K562 (cell line): ENCODE data around the gene KLHL9. TPM values are rescaled to one million over a fixed set of nuclear protein-coding genes. Genes with fewer than 3 reads are reported as not detected.

ENCODE experiments used
- ATAC-seq: fragments of 200-7000 bp; cut with Tn5 transposase; 3 replicates; pipeline ENCODE4 v1.9.1; 2020; ENCODE audit warnings: moderate library complexity
- BruUV-seq: library from RNA; stranded (reverse); fragments of 400-500 nt; replicated peaks from 2 replicates; lab custom pipeline; 2021; lab: Mats Ljungman, UMichigan
- CTCF ChIA-PET: fragments of 300-600 bp; formaldehyde crosslinking; extraction: SDS; loops from one replicate; lab custom pipeline; 2021; ENCODE audit warnings: low intra/inter-chr PET ratio; lab: Yijun Ruan, JAX
- POLR2A ChIA-PET: fragments of 300-600, 350-650 bp; sonication (Branson Sonifier 250); formaldehyde crosslinking; extraction: SDS; loops from one replicate; lab custom pipeline; 2021; ENCODE audit warnings: antibody characterized with exemption, inconsistent platforms; lab: Yijun Ruan, JAX
- DNase-seq, 4 experiments: peaks; one replicate each; pipeline versions ENCODE4 v3.0.0 to v3.0.0-alpha.2; 2011 to 2018; ENCODE audit warnings: low spot score in 3 of 4, mixed read lengths in 3 of 4; ENCODE audit errors: extremely low read depth in 1 of 4
- FAIRE-seq: peaks from 2 replicates; lab custom pipeline; 2011; peaks lifted over from hg19 to GRCh38; lab: Jason Lieb, UNC
- H2AFZ ChIP-seq: 2 replicates; pipeline ENCODE4 v1.6.0; 2011; ENCODE audit warnings: low read depth, low read length, control low read depth, inconsistent platforms
- H3K27ac ChIP-seq: fragments of 200-600 bp; 3 replicates; pipeline ENCODE4 v1.8.0; 2011; ENCODE audit warnings: low read depth, mild to moderate bottlenecking, control low read depth, inconsistent platforms, low read length, moderate library complexity, mixed read lengths; ENCODE audit errors: extremely low read depth
- H3K27me3 ChIP-seq, 2 experiments: fragments of 300-600 bp in 1 of 2; 2 replicates in 1 of 2; 3 replicates in 1 of 2; pipeline versions ENCODE4 v1.6.0 to v1.8.0; 2011; ENCODE audit warnings: inconsistent platforms in 2 of 2, low read length in 2 of 2, mild to moderate bottlenecking in 1 of 2, mixed read lengths in 1 of 2, moderate library complexity in 1 of 2; ENCODE audit not compliant: control insufficient read depth in 2 of 2, insufficient read depth in 2 of 2
- H3K36me3 ChIP-seq: fragments of 300-600 bp; 3 replicates; pipeline ENCODE4 v1.8.0; 2011; ENCODE audit warnings: mild to moderate bottlenecking, low read length, inconsistent platforms; ENCODE audit not compliant: control insufficient read depth, insufficient read depth
- H3K4me1 ChIP-seq, 2 experiments: fragments of 200-600 bp in 1 of 2; replicated peaks in 1 of 2; 2 replicates in 1 of 2; 3 replicates in 1 of 2; pipeline versions ENCODE4 v1.5.1 to v1.8.0; 2011; ENCODE audit warnings: inconsistent platforms in 2 of 2, low read length in 2 of 2, mild to moderate bottlenecking in 1 of 2, mixed read lengths in 1 of 2, moderate library complexity in 1 of 2; ENCODE audit not compliant: control insufficient read depth in 2 of 2, insufficient read depth in 2 of 2
- H3K4me2 ChIP-seq: 2 replicates; pipeline ENCODE4 v1.6.1; 2011; ENCODE audit warnings: low read length, control low read depth, inconsistent platforms, mixed read lengths; ENCODE audit not compliant: insufficient read depth
- H3K4me3 ChIP-seq: fragments of 200-600 bp; sonication (generic), shearing (Covaris generic); 2 replicates; pipeline ENCODE4 v1.5.1; 2016; ENCODE audit warnings: control low read depth, inconsistent platforms
- H3K79me2 ChIP-seq: fragments of 200-600 bp; 3 replicates; pipeline ENCODE4 v1.8.0; 2011; ENCODE audit warnings: low read length, inconsistent platforms; ENCODE audit not compliant: control insufficient read depth, insufficient read depth
- H3K9ac ChIP-seq, 2 experiments: 2 replicates each; pipeline versions ENCODE4 v1.6.0 to v1.6.1; 2011; ENCODE audit warnings: low read depth in 2 of 2, low read length in 2 of 2, control low read depth in 1 of 2, inconsistent platforms in 1 of 2, mild to moderate bottlenecking in 1 of 2, mixed read lengths in 1 of 2; ENCODE audit not compliant: insufficient read depth in 1 of 2
- H3K9me1 ChIP-seq: one replicate; pipeline ENCODE4 v1.6.0; 2011; ENCODE audit warnings: inconsistent platforms, mild to moderate bottlenecking, low read length, moderate library complexity; ENCODE audit not compliant: control insufficient read depth, insufficient read depth
- H3K9me3 ChIP-seq: replicated peaks from 2 replicates; pipeline ENCODE4 v1.5.1; 2011; ENCODE audit warnings: low read depth, low read length, inconsistent platforms; ENCODE audit not compliant: control insufficient read depth, insufficient read depth
- H4K20me1 ChIP-seq: replicated peaks from 2 replicates; pipeline ENCODE4 v1.6.1; 2011; ENCODE audit warnings: low read length, inconsistent platforms, mixed read lengths; ENCODE audit not compliant: control insufficient read depth, insufficient read depth
- CSDE1 ChIP-seq, 2 experiments: fragments of 450-650 bp; IDR thresholded peaks; 2 replicates each; pipeline ENCODE4 v1.6.1; 2016; ENCODE audit warnings: mild to moderate bottlenecking in 1 of 2
- HMGN3 ChIP-seq: IDR thresholded peaks from 2 replicates; pipeline ENCODE4 v1.6.1; 2011; ENCODE audit warnings: borderline replicate concordance, low read depth, mild to moderate bottlenecking, mixed read lengths, low read length; ENCODE audit not compliant: insufficient read length; ENCODE audit errors: extremely low read depth
- MIER1 ChIP-seq: fragments of 450-650 bp; IDR thresholded peaks from 2 replicates; pipeline ENCODE4 v1.6.1; 2016; ENCODE audit warnings: antibody characterized with exemption, mild to moderate bottlenecking, low read depth
- POLR2AphosphoS2 ChIP-seq: IDR thresholded peaks from 2 replicates; pipeline ENCODE4 v1.6.1; 2012; ENCODE audit warnings: low read length, improper control_type of control experiment
- RBFOX2 ChIP-seq: fragments of 200-400 bp; formaldehyde crosslinking; IDR thresholded peaks from 2 replicates; pipeline ENCODE4 v1.6.1; 2017; ENCODE audit warnings: low read depth, mild to moderate bottlenecking, low read length, moderate library complexity
- SMARCC2 ChIP-seq: fragments of 450-650 bp; IDR thresholded peaks from 2 replicates; pipeline ENCODE4 v1.6.1; 2017; ENCODE audit warnings: antibody characterized with exemption, moderate library complexity, mild to moderate bottlenecking, low read depth
- THRB ChIP-seq: fragments of 450-650 bp; formaldehyde crosslinking; conservative IDR thresholded peaks from 2 replicates; pipeline ENCODE4 v1.4.0; 2022; ENCODE audit warnings: mild to moderate bottlenecking, missing genetic modification characterization
- ZFX ChIP-seq: sonication (generic); formaldehyde crosslinking; IDR thresholded peaks from 2 replicates; pipeline ENCODE4 v1.8.0; 2022; ENCODE audit warnings: mild to moderate bottlenecking, missing genetic modification reagents, moderate library complexity
- ZNF121 ChIP-seq: sonication (generic); formaldehyde crosslinking; conservative IDR thresholded peaks from 2 replicates; pipeline ENCODE4 v1.8.0; 2022; ENCODE audit warnings: missing genetic modification reagents
- ZNF24 ChIP-seq: fragments of 450-650 bp; IDR thresholded peaks from 2 replicates; pipeline ENCODE4 v1.6.1; 2016
- WGBS: fragments of 100-300 bp; shearing (Covaris generic); methylation state at CpG from one replicate; pipeline ENCODE4 v1.1.6; 2016; ENCODE audit warnings: low coverage, mixed read lengths; ENCODE audit not compliant: insufficient coverage; ENCODE audit errors: missing lambda C conversion rate; 5-methylcytosine and 5-hydroxymethylcytosine counted together
- in situ Hi-C: fragments of 300-500 bp; cut with MboI; formaldehyde crosslinking; loops from 4 replicates; pipeline ENCODE4 v1.15.0; 2018; ENCODE audit warnings: inconsistent platforms, mixed read lengths
- intact Hi-C: fragments of 100-400 bp; cut with micrococcal nuclease; formaldehyde crosslinking; loops from 2 replicates; pipeline ENCODE4 v1.14.2; 2022
- polyA plus RNA-seq, 8 experiments: library from polyadenylated mRNA; depleted of rRNA in 4 of 8; stranded (reverse) in 5 of 8; unstranded in 3 of 8; fragments of >200 nt; fragmentation: Nextera tagmentation in 2 of 8; fragmentation: Illumina TruSeq in 1 of 8; extraction: Ambion mirVana in 2 of 8; extraction: Trizol in 1 of 8; gene quantifications; 2 replicates each; pipeline versions ENCODE4 v1.2.1 to v1.2.3, GENCODE V29; 2011 to 2014; ENCODE audit warnings: inconsistent platforms in 1 of 8, missing spikeins in 1 of 8
- total RNA-seq, 7 experiments: library from RNA; depleted of rRNA in 6 of 7; stranded (reverse); fragments of >200 nt in 6 of 7; fragmentation: Illumina TruSeq in 2 of 7; extraction: Trizol in 2 of 7; gene quantifications; 2 replicates each; pipeline versions ENCODE4 v1.2.1 to v1.2.3, GENCODE V29; 2011 to 2021; ENCODE audit warnings: low replicate concordance in 1 of 7

KLHL9 gene
- total and polyA plus RNA-seq, 9 of the 15 experiments (the other 6 are each of a cell fraction or from before 2014, with no cell fraction given) = 0.04 TPM; not detected in 8

GRCh38 chr9:21317956-21318923 lies 17.0 kb downstream of the KLHL9 start:
- in situ Hi-C loops = no loop called here
- no peaks in the 10 kb centered on the region for H3K79me2 ChIP-seq
- no peak for TF ChIP-seq CSDE1 (IDR thresholded peaks at IDR 0.05)
- H3K27me3 ChIP-seq = no peaks in the 10 kb centered on the region
- DNase-seq (no peak), FAIRE-seq (no peak), ATAC-seq (no peak)
- no peaks in the 10 kb centered on the region for H4K20me1 ChIP-seq
- no peaks in the 10 kb centered on the region for H3K4me1 ChIP-seq
- H3K4me2 ChIP-seq = no peak overlapping the region
- intact Hi-C loops = no loop called here
- WGBS = no CpG with 5 or more reads among the region's 7 CpGs
- no peaks in the 10 kb centered on the region for H3K9me3 ChIP-seq
- H3K4me3 ChIP-seq = no peak overlapping the region
- no peaks in the 10 kb centered on the region for H3K9me1 ChIP-seq
- no TSS peak for BruUV-seq
- no peaks in the 10 kb centered on the region for H3K36me3 ChIP-seq
- H2AFZ ChIP-seq = no peak overlapping the region
- ChIA-PET CTCF (no interaction called here), POLR2A (no interaction called here)
- no peak overlapping the region for H3K27ac ChIP-seq
- no peak overlapping the region for H3K9ac ChIP-seq

DNA sequence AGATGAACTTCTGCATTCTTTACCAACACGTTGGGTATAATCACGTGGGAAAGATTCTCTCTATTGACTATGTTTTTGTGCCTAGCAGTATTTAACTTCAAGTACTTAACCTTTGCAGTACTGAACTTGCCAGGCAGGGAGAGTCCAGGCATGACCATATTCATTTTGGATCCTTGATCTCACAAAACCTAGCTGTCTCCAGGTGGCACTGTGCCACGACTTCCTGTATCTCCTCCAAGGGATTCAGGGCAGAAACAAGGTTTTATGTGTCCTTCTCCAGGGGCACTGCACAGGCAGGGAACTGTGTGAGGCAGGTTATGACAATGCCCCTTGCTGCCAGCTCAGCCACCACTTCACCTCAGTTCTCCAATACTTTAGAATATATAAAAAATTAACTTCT lies 18.3 kb downstream of the KLHL9 start:
- POLR2A ChIA-PET = no interaction called here
- H3K9me3 ChIP-seq = no peaks in the 10 kb centered on the region

More for the DNA sequence above, 18.3 kb downstream of the KLHL9 start:
- FAIRE-seq (no peak), DNase-seq (no peak), ATAC-seq (no peak)
- in situ Hi-C loops = no loop called here
- no peaks in the 10 kb centered on the region for H4K20me1 ChIP-seq
- H2AFZ ChIP-seq = no peak overlapping the region
- no peak overlapping the region for H3K9ac ChIP-seq
- BruUV-seq = no TSS peak
- no peak overlapping the region for H3K27ac ChIP-seq
- no peaks in the 10 kb centered on the region for H3K27me3 ChIP-seq
- intact Hi-C loops = no loop called here
- no peaks in the 10 kb centered on the region for H3K4me1 ChIP-seq
- H3K4me3 ChIP-seq = no peak overlapping the region
- H3K79me2 ChIP-seq = no peaks in the 10 kb centered on the region
- no peaks in the 10 kb centered on the region for H3K9me1 ChIP-seq
- H3K36me3 ChIP-seq = no peaks in the 10 kb centered on the region
- WGBS = no CpG with 5 or more reads among the region's 3 CpGs
- CTCF ChIA-PET = no interaction called here
- TF ChIP-seq ZFX (CRISPR knock-in tag) (no peak), ZNF121 (no peak), HMGN3 (no peak), POLR2AphosphoS2 (no peak), THRB (no peak), SMARCC2 (no peak), MIER1 (no peak), ZNF24 (no peak), RBFOX2 (no peak)
- H3K4me2 ChIP-seq = no peak overlapping the region
